B cell (primary cell): ENCODE data around the gene FAM13C. TPM values are rescaled to one million over a fixed set of nuclear protein-coding genes. Genes with fewer than 3 reads are reported as not detected.

Experiments
- ATAC-seq: fragments of 200-7000 bp; cut with Tn5 transposase; one replicate; pipeline ENCODE4 v1.10.0; 2021; ENCODE audit warnings: low read depth, mild to moderate bottlenecking, moderate number of reproducible peaks, moderate library complexity
- CTCF ChIA-PET: fragments of 350-600 bp; sonication (Branson Sonifier 250); formaldehyde crosslinking; loops from one replicate; lab custom pipeline; 2021; ENCODE audit warnings: antibody characterized with exemption, inconsistent platforms; lab: Charles Lee
- POLR2A ChIA-PET: fragments of 350-600 bp; sonication (Branson Sonifier 250); formaldehyde crosslinking; loops from one replicate; lab custom pipeline; 2021; ENCODE audit warnings: antibody characterized with exemption; lab: Charles Lee
- DNase-seq: peaks from one replicate; pipeline ENCODE4 v3.0.0; 2013
- H2AFZ ChIP-seq: 2 replicates; pipeline ENCODE4 v1.6.1; 2012; ENCODE audit warnings: mild to moderate bottlenecking, low read depth, low read length; ENCODE audit not compliant: insufficient read depth, poor library complexity, severe bottlenecking
- H3K27ac ChIP-seq, 2 donors: 1 replicate in 1 of 2; 2 replicates in 1 of 2; pipeline ENCODE4 v1.5.1; 2012 to 2013; ENCODE audit warnings: low read length in 2 of 2, mild to moderate bottlenecking in 2 of 2, moderate library complexity in 1 of 2
- H3K27me3 ChIP-seq, 4 experiments: fragments of 200-600 bp in 1 of 4; sonication (generic) in 1 of 4; replicated peaks in 1 of 4; 1 replicate in 2 of 4; 2 replicates in 2 of 4; pipeline versions ENCODE4 v1.6.1 to v1.7.0; 2013 to 2016; ENCODE audit warnings: low read length in 3 of 4, mild to moderate bottlenecking in 2 of 4, mixed read lengths in 1 of 4, moderate library complexity in 1 of 4; ENCODE audit not compliant: insufficient read depth in 4 of 4, control insufficient read depth in 3 of 4; ENCODE audit errors: control extremely low read depth in 1 of 4
- H3K36me3 ChIP-seq, 2 experiments: replicated peaks in 1 of 2; 1 replicate in 1 of 2; 2 replicates in 1 of 2; pipeline versions ENCODE4 v1.6.1 to v1.7.1; 2013; ENCODE audit warnings: low read length in 1 of 2; ENCODE audit not compliant: insufficient read depth in 2 of 2, control insufficient read depth in 1 of 2; ENCODE audit errors: control extremely low read depth in 1 of 2, extremely low read depth in 1 of 2
- H3K4me1 ChIP-seq, 2 donors: fragments of 200-600 bp in 1 of 2; sonication (generic) in 1 of 2; 1 replicate in 1 of 2; 2 replicates in 1 of 2; pipeline versions ENCODE4 v1.5.1 to v1.6.1; 2013 to 2017; ENCODE audit warnings: low read length in 2 of 2; ENCODE audit not compliant: control insufficient read depth in 2 of 2, insufficient read depth in 2 of 2
- H3K4me2 ChIP-seq: replicated peaks from 2 replicates; pipeline ENCODE3; 2012; ENCODE audit warnings: mild to moderate bottlenecking, low read depth, low read length; ENCODE audit not compliant: poor library complexity, severe bottlenecking
- H3K4me3 ChIP-seq, 5 experiments: fragments of 200-600 bp in 1 of 5; sonication (generic) in 1 of 5; 1 replicate in 3 of 5; 2 replicates in 2 of 5; pipeline versions ENCODE4 v1.5.1 to v1.7.0; 2011 to 2016; ENCODE audit warnings: low read length in 4 of 5, mild to moderate bottlenecking in 4 of 5, low read depth in 2 of 5, control low read depth in 1 of 5, moderate library complexity in 1 of 5; ENCODE audit not compliant: insufficient read depth in 1 of 5; ENCODE audit errors: control extremely low read depth in 1 of 5, extremely low read depth in 1 of 5
- H3K79me2 ChIP-seq: fragments of 200-600 bp; sonication (generic); one replicate; pipeline ENCODE4 v1.6.0; 2016; ENCODE audit warnings: low read length; ENCODE audit not compliant: control insufficient read depth, insufficient read depth
- H3K9ac ChIP-seq: fragments of 200-600 bp; sonication (generic); 2 replicates; pipeline ENCODE4 v1.6.1; 2017; ENCODE audit warnings: mild to moderate bottlenecking, low read length, moderate library complexity
- H3K9me3 ChIP-seq, 3 donors: one replicate each; pipeline versions ENCODE4 v1.6.1 to v1.7.1; 2013; ENCODE audit warnings: low read length in 2 of 3; ENCODE audit not compliant: control insufficient read depth in 2 of 3, insufficient read depth in 1 of 3; ENCODE audit errors: control extremely low read depth in 1 of 3
- H4K20me1 ChIP-seq: 2 replicates; pipeline ENCODE4 v1.6.0; 2012; ENCODE audit warnings: mild to moderate bottlenecking, low read length; ENCODE audit not compliant: insufficient read depth, control insufficient read depth, poor library complexity, severe bottlenecking
- H3K27ac Mint-ChIP-seq: one replicate; pipeline ENCODE4 v1.8.0; 2021; ENCODE audit warnings: mixed read lengths
- H3K27me3 Mint-ChIP-seq: one replicate; pipeline ENCODE4 v1.8.0; 2021; ENCODE audit warnings: mixed read lengths
- H3K4me1 Mint-ChIP-seq: one replicate; pipeline ENCODE4 v1.8.0; 2021; ENCODE audit warnings: mixed read lengths
- H3K4me3 Mint-ChIP-seq: one replicate; pipeline ENCODE4 v1.8.0; 2021; ENCODE audit warnings: mixed read lengths
- H3K9me3 Mint-ChIP-seq: one replicate; pipeline ENCODE4 v1.8.0; 2022; ENCODE audit warnings: mixed read lengths; ENCODE audit not compliant: insufficient read depth
- EZH2 ChIP-seq: IDR thresholded peaks from 2 replicates; pipeline ENCODE4 v1.6.1; 2012; ENCODE audit warnings: borderline replicate concordance, low read depth, mild to moderate bottlenecking, moderate library complexity, low read length; ENCODE audit not compliant: insufficient read depth, poor library complexity, severe bottlenecking
- WGBS: methylation state at CpG from one replicate; pipeline ENCODE4 v1.1.5; 2013; ENCODE audit warnings: missing lambda C conversion rate; ENCODE audit not compliant: insufficient coverage; 5-methylcytosine and 5-hydroxymethylcytosine counted together
- intact Hi-C: fragments of 100-400 bp; cut with micrococcal nuclease; formaldehyde crosslinking; loops from one replicate; pipeline ENCODE4 v1.10.0; 2022
- polyA plus RNA-seq: library from polyadenylated mRNA; depleted of rRNA; stranded (reverse); fragments of >200 nt; gene quantifications from 2 replicates; pipeline ENCODE4 v1.2.3, GENCODE V29; 2012
- total RNA-seq, 2 donors: library from RNA; stranded (reverse); fragments of 120-200 nt in 1 of 2; gene quantifications; 1 replicate in 1 of 2; 2 replicates in 1 of 2; pipeline versions ENCODE4 v1.2.3 to v1.2.4, GENCODE V29; 2013 to 2022
- TF ChIP-seq, protein P1 (sequence below): fragments of 200-600 bp; IDR thresholded peaks from one replicate; pipeline ENCODE4 v1.8.0; 2022; ENCODE audit warnings: antibody characterized with exemption, mild to moderate bottlenecking

The FAM13C gene
- total and polyA plus RNA-seq, 2 donors (not counting 1 experiment from before 2014, with no cell fraction given) = not detected

DNA sequence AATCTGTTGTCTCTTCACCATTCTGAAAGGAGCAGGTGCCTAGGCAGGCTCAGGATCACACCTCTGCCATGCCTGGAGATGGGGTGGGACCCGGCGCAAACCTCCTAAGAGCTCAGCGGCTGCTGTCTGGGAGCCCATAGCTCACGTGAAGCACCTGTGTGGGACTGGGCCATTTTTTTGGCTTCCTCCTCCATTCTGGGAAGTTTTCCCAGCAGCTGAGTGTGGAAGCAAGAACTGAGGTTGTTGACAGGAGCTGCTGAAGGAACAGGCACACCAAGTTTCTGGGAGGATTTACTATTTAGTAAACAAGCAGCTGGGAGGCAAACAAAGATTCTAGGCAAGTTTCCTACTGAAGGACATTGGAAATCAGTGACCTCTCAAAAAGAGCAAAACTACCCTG is 77.3 kb downstream of the FAM13C start:
- peaks cover 2% of the 10 kb centered on the region for H3K9me3 Mint-ChIP-seq
- Histone ChIP-seq H3K4me2 (no peak overlapping the region), H3K4me1 (no peaks in the 10 kb centered on the region), H2AFZ (no peak overlapping the region), H3K36me3 (no peaks in the 10 kb centered on the region), H3K9me3 (no peaks in the 10 kb centered on the region), H3K4me3 (no peak overlapping the region), H3K27me3 (no peaks in the 10 kb centered on the region), H4K20me1 (no peaks in the 10 kb centered on the region), H3K27ac (no peak overlapping the region), H3K9ac (no peak overlapping the region), H3K79me2 (no peaks in the 10 kb centered on the region)
- intact Hi-C loops = no loop called here
- 96% methylated on average over 4 of the region's 4 CpGs for WGBS
- H3K27ac Mint-ChIP-seq = no peak overlapping the region
- no peak for TF ChIP-seq EZH2
- TF ChIP-seq, protein P1, sequence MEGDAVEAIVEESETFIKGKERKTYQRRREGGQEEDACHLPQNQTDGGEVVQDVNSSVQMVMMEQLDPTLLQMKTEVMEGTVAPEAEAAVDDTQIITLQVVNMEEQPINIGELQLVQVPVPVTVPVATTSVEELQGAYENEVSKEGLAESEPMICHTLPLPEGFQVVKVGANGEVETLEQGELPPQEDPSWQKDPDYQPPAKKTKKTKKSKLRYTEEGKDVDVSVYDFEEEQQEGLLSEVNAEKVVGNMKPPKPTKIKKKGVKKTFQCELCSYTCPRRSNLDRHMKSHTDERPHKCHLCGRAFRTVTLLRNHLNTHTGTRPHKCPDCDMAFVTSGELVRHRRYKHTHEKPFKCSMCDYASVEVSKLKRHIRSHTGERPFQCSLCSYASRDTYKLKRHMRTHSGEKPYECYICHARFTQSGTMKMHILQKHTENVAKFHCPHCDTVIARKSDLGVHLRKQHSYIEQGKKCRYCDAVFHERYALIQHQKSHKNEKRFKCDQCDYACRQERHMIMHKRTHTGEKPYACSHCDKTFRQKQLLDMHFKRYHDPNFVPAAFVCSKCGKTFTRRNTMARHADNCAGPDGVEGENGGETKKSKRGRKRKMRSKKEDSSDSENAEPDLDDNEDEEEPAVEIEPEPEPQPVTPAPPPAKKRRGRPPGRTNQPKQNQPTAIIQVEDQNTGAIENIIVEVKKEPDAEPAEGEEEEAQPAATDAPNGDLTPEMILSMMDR = no peak
- CTCF ChIA-PET = interaction anchor here (0.9 kb wide), 1 partner anchor 16 kb away, joined by 3 read pairs; no protein-coding TSS in a partner anchor
- DNase-seq (no peak), ATAC-seq (no peak)
- peaks cover 4% of the 10 kb centered on the region for H3K27me3 Mint-ChIP-seq
- POLR2A ChIA-PET = no interaction called here
- H3K4me1 Mint-ChIP-seq = no peaks in the 10 kb centered on the region
- H3K4me3 Mint-ChIP-seq = no peak overlapping the region

DNA sequence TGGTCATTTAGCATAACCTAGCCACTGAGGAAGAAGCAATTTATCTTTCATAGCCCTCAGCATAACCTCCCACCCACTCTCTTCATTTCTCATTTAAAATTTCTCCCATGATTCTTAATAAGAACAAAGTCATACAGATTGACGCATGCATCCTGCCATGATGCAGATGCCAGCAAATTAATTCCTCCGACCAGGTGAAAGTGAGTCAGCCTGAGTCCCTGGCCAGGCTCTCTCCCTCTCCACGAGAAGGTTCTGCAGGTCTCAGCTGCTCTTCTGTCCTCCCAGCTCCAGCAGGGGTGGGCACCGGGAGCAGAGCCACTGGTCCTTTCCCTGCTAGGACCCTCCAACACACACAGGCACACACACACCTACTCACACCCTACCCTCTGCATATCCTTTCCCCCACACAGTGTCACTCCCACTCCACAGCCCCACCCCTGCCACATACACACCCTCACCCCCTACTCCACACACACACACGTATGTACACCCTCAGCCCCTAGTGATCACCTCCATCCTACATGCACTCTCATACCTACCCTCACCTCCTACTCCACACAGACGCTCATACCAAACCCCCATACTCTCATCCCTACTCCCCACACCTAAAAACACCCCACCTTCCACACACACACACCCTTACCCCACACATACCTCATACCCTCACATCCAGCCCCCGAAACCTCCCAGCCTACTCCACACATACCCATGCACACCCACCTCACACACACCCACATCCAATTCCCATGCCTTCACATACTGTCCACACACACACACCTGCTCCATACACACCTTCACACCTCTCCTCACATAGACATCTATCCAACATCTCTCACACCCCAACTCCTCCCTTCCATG is 78.0 kb downstream of the FAM13C start:
- TF ChIP-seq EZH2 = no peak
- TF ChIP-seq, protein P1 = no peak
- Histone ChIP-seq H3K36me3 (no peaks in the 10 kb centered on the region), H3K4me1 (no peaks in the 10 kb centered on the region), H3K27me3 (no peaks in the 10 kb centered on the region), H2AFZ (no peak overlapping the region), H3K79me2 (no peaks in the 10 kb centered on the region), H3K9me3 (no peaks in the 10 kb centered on the region), H3K9ac (no peak overlapping the region), H4K20me1 (no peaks in the 10 kb centered on the region), H3K4me2 (no peak overlapping the region), H3K4me3 (no peak overlapping the region), H3K27ac (no peak overlapping the region)
- POLR2A ChIA-PET = no interaction called here
- Mint-ChIP-seq H3K4me1 (no peaks in the 10 kb centered on the region), H3K27me3 (peaks cover 4% of the 10 kb centered on the region), H3K27ac (no peak overlapping the region), H3K9me3 (peaks cover 2% of the 10 kb centered on the region), H3K4me3 (no peak overlapping the region)
- CTCF ChIA-PET = no interaction called here
- no peak for DNase-seq
- no peak for ATAC-seq
- 78% methylated on average over 7 of the region's 7 CpGs for WGBS
- intact Hi-C loops = no loop called here
